Measurements from ENCODE around the gene NAT8. TPM values are rescaled to one million over a fixed set of nuclear protein-coding genes. Genes with fewer than 3 reads are reported as not detected.
"Not testable (repeated sequence)": the region's sequence is repeated elsewhere in the genome, so short reads cannot be mapped to it uniquely, and the experiment has no call there.

The NAT8 gene
- total RNA-seq, 2 experiments from 2014 or later = not detected

- ChIA-PET POLR2A (no interaction called here), CTCF (no interaction called here)
These were observed 1.7 kb downstream of the NAT8 start for GRCh38 chr2:73640511-73640911.

GRCh38 chr2:73638429-73638828, 3.8 kb downstream of the NAT8 start:
- ChIA-PET POLR2A (no interaction called here), CTCF (no interaction called here)

- CTCF ChIA-PET, POLR2A ChIA-PET: not testable (repeated sequence)
These were observed 5.2 kb downstream of the NAT8 start for GRCh38 chr2:73636977-73637376.

- CTCF ChIA-PET = interaction anchor here (0.7 kb wide), 1 partner anchor 508 kb away, joined by 4 read pairs; no protein-coding TSS in a partner anchor
- POLR2A ChIA-PET = not testable (repeated sequence)
These were observed 11.5 kb downstream of the NAT8 start for GRCh38 chr2:73630662-73631266.

- CTCF ChIA-PET, POLR2A ChIA-PET: not testable (repeated sequence)
These were observed 13.7 kb downstream of the NAT8 start for GRCh38 chr2:73628493-73628892.

- CTCF ChIA-PET, POLR2A ChIA-PET: not testable (repeated sequence)
These were observed 16.0 kb downstream of the NAT8 start for GRCh38 chr2:73626237-73626636.

- CTCF ChIA-PET, POLR2A ChIA-PET: not testable (repeated sequence)
These were observed 17.6 kb downstream of the NAT8 start for GRCh38 chr2:73624625-73625024.

GRCh38 chr2:73624036-73624435, 18.2 kb downstream of the NAT8 start:
- CTCF ChIA-PET, POLR2A ChIA-PET: not testable (repeated sequence)

GRCh38 chr2:73619925-73620324, 22.3 kb downstream of the NAT8 start:
- CTCF ChIA-PET, POLR2A ChIA-PET: not testable (repeated sequence)

- CTCF ChIA-PET = no interaction called here
- POLR2A ChIA-PET = no interaction called here
These were observed 27.2 kb downstream of the NAT8 start for GRCh38 chr2:73614997-73615396.

GRCh38 chr2:73614105-73614504, 28.1 kb downstream of the NAT8 start:
- CTCF ChIA-PET = no interaction called here
- POLR2A ChIA-PET = no interaction called here

GRCh38 chr2:73611867-73612266, 30.4 kb downstream of the NAT8 start:
- POLR2A ChIA-PET = no interaction called here
- CTCF ChIA-PET = no interaction called here

GRCh38 chr2:73611193-73611592, 31.0 kb downstream of the NAT8 start:
- ChIA-PET CTCF (no interaction called here), POLR2A (no interaction called here)

- POLR2A ChIA-PET = no interaction called here
- CTCF ChIA-PET = no interaction called here
These were observed 32.1 kb downstream of the NAT8 start for GRCh38 chr2:73610111-73610510.

- CTCF ChIA-PET, POLR2A ChIA-PET: not testable (repeated sequence)
These were observed 37.6 kb downstream of the NAT8 start for GRCh38 chr2:73604589-73604988.

GRCh38 chr2:73603099-73603588, 39.1 kb downstream of the NAT8 start:
- CTCF ChIA-PET, POLR2A ChIA-PET: not testable (repeated sequence)

GRCh38 chr2:73601780-73602179, 40.4 kb downstream of the NAT8 start:
- CTCF ChIA-PET = no interaction called here
- POLR2A ChIA-PET = no interaction called here

GRCh38 chr2:73594251-73594650, 48.0 kb downstream of the NAT8 start:
- POLR2A ChIA-PET = no interaction called here
- CTCF ChIA-PET = no interaction called here

GRCh38 chr2:73593680-73594079, 48.5 kb downstream of the NAT8 start:
- ChIA-PET CTCF (no interaction called here), POLR2A (no interaction called here)
